IMR-90 (cell line): ENCODE results near the gene LAMTOR1. TPM values are rescaled to one million over a fixed set of nuclear protein-coding genes. Genes with fewer than 3 reads are reported as not detected.
A peak's percentile ranks its signal among the peaks of the same experiment; 100 is the strongest.

Experiments used
- ATAC-seq: fragments of 200-7000 bp; cut with Tn5 transposase; 2 replicates; pipeline ENCODE4 v1.9.1; 2020; ENCODE audit warnings: low read depth, mild to moderate bottlenecking, moderate library complexity
- BruUV-seq: library from RNA; stranded (reverse); fragments of 400-500 nt; replicated peaks from 2 replicates; lab custom pipeline; 2021; lab: Mats Ljungman, UMichigan
- CTCF ChIA-PET: fragments of 300-600 bp; formaldehyde crosslinking; extraction: SDS; loops from one replicate; lab custom pipeline; 2021; ENCODE audit warnings: antibody characterized with exemption; lab: Yijun Ruan, JAX
- POLR2A ChIA-PET: fragments of 300-600 bp; sonication (Branson Sonifier 250); formaldehyde crosslinking; loops from one replicate; lab custom pipeline; 2022; ENCODE audit warnings: antibody characterized with exemption; ENCODE audit not compliant: unreplicated experiment; lab: Charles Lee
- DNase-seq: peaks from one replicate; pipeline ENCODE4 v3.0.0; 2013
- H2AFZ ChIP-seq: replicated peaks from 2 replicates; pipeline ENCODE3; 2013; ENCODE audit warnings: low read length, mild to moderate bottlenecking; ENCODE audit not compliant: poor library complexity
- H2AK5ac ChIP-seq: 2 replicates; pipeline ENCODE4 v1.6.1; 2013; ENCODE audit warnings: low read depth, low read length, inconsistent platforms
- H2AK9ac ChIP-seq: replicated peaks from 2 replicates; pipeline ENCODE3; 2013; ENCODE audit warnings: mild to moderate bottlenecking, low read depth, low read length, moderate library complexity; ENCODE audit not compliant: poor library complexity
- H2BK120ac ChIP-seq: 2 replicates; pipeline ENCODE4 v1.6.1; 2013; ENCODE audit warnings: low read depth, low read length, inconsistent platforms
- H2BK15ac ChIP-seq: 3 replicates; pipeline ENCODE4 v1.6.1; 2013; ENCODE audit warnings: low read depth, low read length, inconsistent platforms
- H2BK20ac ChIP-seq: 2 replicates; pipeline ENCODE4 v1.6.1; 2013; ENCODE audit warnings: low read depth, mild to moderate bottlenecking, inconsistent platforms, low read length, moderate library complexity
- H2BK5ac ChIP-seq: 2 replicates; pipeline ENCODE4 v1.6.1; 2013; ENCODE audit warnings: mild to moderate bottlenecking, low read depth, low read length, inconsistent platforms; ENCODE audit not compliant: poor library complexity, severe bottlenecking
- H3K14ac ChIP-seq: replicated peaks from 2 replicates; pipeline ENCODE4 v1.6.1; 2013; ENCODE audit warnings: low read depth, low read length, inconsistent platforms
- H3K18ac ChIP-seq: 2 replicates; pipeline ENCODE4 v1.6.1; 2013; ENCODE audit warnings: low read depth, low read length, control low read depth
- H3K23ac ChIP-seq: 2 replicates; pipeline ENCODE4 v1.6.1; 2013; ENCODE audit warnings: low read depth, low read length, inconsistent platforms
- H3K27ac ChIP-seq: 2 replicates; pipeline ENCODE4 v1.5.1; 2013; ENCODE audit warnings: mild to moderate bottlenecking, control low read depth, low read length; ENCODE audit not compliant: insufficient read depth
- H3K27me3 ChIP-seq: 2 replicates; pipeline ENCODE4 v1.6.1; 2013; ENCODE audit warnings: low read length; ENCODE audit not compliant: control insufficient read depth, insufficient read depth
- H3K36me3 ChIP-seq: 2 replicates; pipeline ENCODE4 v1.6.1; 2013; ENCODE audit warnings: low read length, mixed read lengths; ENCODE audit not compliant: control insufficient read depth, insufficient read depth
- H3K4ac ChIP-seq: 2 replicates; pipeline ENCODE4 v1.6.1; 2013; ENCODE audit warnings: low read depth, low read length, inconsistent platforms
- H3K4me1 ChIP-seq: 2 replicates; pipeline ENCODE4 v1.6.1; 2013; ENCODE audit warnings: low read length, mixed read lengths; ENCODE audit not compliant: control insufficient read depth, insufficient read depth
- H3K4me2 ChIP-seq: 2 replicates; pipeline ENCODE4 v1.6.1; 2013; ENCODE audit warnings: low read depth, mild to moderate bottlenecking, control low read depth, low read length, moderate library complexity
- H3K4me3 ChIP-seq: 2 replicates; pipeline ENCODE4 v1.5.1; 2013; ENCODE audit warnings: low read depth, mild to moderate bottlenecking, control low read depth, low read length, moderate library complexity; ENCODE audit not compliant: insufficient read depth
- H3K56ac ChIP-seq: 2 replicates; pipeline ENCODE4 v1.6.1; 2013; ENCODE audit warnings: low read length, inconsistent platforms; ENCODE audit not compliant: insufficient read depth; ENCODE audit errors: extremely low read depth
- H3K79me1 ChIP-seq, 2 experiments: 2 replicates each; pipeline ENCODE4 v1.6.1; 2013; ENCODE audit warnings: low read length in 2 of 2, inconsistent platforms in 1 of 2, low read depth in 1 of 2
- H3K9ac ChIP-seq: 2 replicates; pipeline ENCODE4 v1.6.1; 2013; ENCODE audit warnings: low read depth, low read length, control low read depth
- H3K9me1 ChIP-seq: 2 replicates; pipeline ENCODE4 v1.6.1; 2013; ENCODE audit warnings: low read length, inconsistent platforms; ENCODE audit not compliant: insufficient read depth
- H3K9me3 ChIP-seq: 2 replicates; pipeline ENCODE4 v1.6.1; 2013; ENCODE audit warnings: low read length; ENCODE audit not compliant: control insufficient read depth, insufficient read depth
- H4K20me1 ChIP-seq: 2 replicates; pipeline ENCODE4 v1.6.1; 2013; ENCODE audit warnings: low read length, inconsistent platforms; ENCODE audit not compliant: insufficient read depth
- H4K5ac ChIP-seq: 2 replicates; pipeline ENCODE4 v1.6.1; 2013; ENCODE audit warnings: mild to moderate bottlenecking, low read depth, low read length, control low read depth
- H4K8ac ChIP-seq, 2 experiments: 2 replicates each; pipeline ENCODE4 v1.6.1; 2013; ENCODE audit warnings: low read depth in 2 of 2, low read length in 2 of 2, control low read depth in 1 of 2, inconsistent platforms in 1 of 2
- H4K91ac ChIP-seq: 2 replicates; pipeline ENCODE4 v1.6.1; 2013; ENCODE audit warnings: low read depth, low read length, inconsistent platforms; ENCODE audit not compliant: insufficient read depth
- BHLHE40 ChIP-seq: fragments of 150-350 bp; IDR thresholded peaks from 2 replicates; pipeline ENCODE4 v1.6.1; 2016; ENCODE audit warnings: mild to moderate bottlenecking, low read depth, low read length
- CEBPB ChIP-seq: IDR thresholded peaks from 2 replicates; pipeline ENCODE4 v1.6.1; 2012; ENCODE audit warnings: low read depth, low read length, improper control_type of control experiment
- CTCF ChIP-seq: conservative IDR thresholded peaks from 2 replicates; pipeline ENCODE4 v1.5.1; 2012; ENCODE audit warnings: mild to moderate bottlenecking, low read depth, low read length, improper control_type of control experiment
- ELK1 ChIP-seq: fragments of 150-350 bp; IDR thresholded peaks from 2 replicates; pipeline ENCODE4 v1.6.1; 2016; ENCODE audit warnings: low read depth, mild to moderate bottlenecking, low read length, moderate library complexity, borderline replicate concordance
- FOS ChIP-seq: fragments of 150-350 bp; IDR thresholded peaks from 2 replicates; pipeline ENCODE4 v1.6.1; 2016; ENCODE audit warnings: low read depth, low read length
- MAZ ChIP-seq: IDR thresholded peaks from 2 replicates; pipeline ENCODE4 v1.6.1; 2012; ENCODE audit warnings: low read depth, mild to moderate bottlenecking, low read length, improper control_type of control experiment, moderate library complexity, borderline replicate concordance
- MXI1 ChIP-seq: IDR thresholded peaks from 2 replicates; pipeline ENCODE4 v1.6.1; 2012; ENCODE audit warnings: low read depth, mild to moderate bottlenecking, low read length, moderate library complexity, borderline replicate concordance
- POLR2A ChIP-seq: IDR thresholded peaks from 2 replicates; pipeline ENCODE4 v1.6.1; 2012; ENCODE audit warnings: mild to moderate bottlenecking, low read depth, low read length
- RCOR1 ChIP-seq: IDR thresholded peaks from 2 replicates; pipeline ENCODE4 v1.6.1; 2012; ENCODE audit warnings: mild to moderate bottlenecking, low read length, improper control_type of control experiment; ENCODE audit not compliant: insufficient replicate concordance
- RFX5 ChIP-seq: IDR thresholded peaks from 2 replicates; pipeline ENCODE4 v1.8.0; 2012; ENCODE audit warnings: low read depth, mild to moderate bottlenecking, low read length, moderate library complexity
- SMC3 ChIP-seq: fragments of 150-350 bp; IDR thresholded peaks from 2 replicates; pipeline ENCODE4 v1.6.1; 2016; ENCODE audit warnings: low read depth, mild to moderate bottlenecking, antibody characterized with exemption, low read length, moderate library complexity
- USF2 ChIP-seq: fragments of 150-350 bp; IDR thresholded peaks from 2 replicates; pipeline ENCODE4 v1.6.1; 2017; ENCODE audit warnings: mild to moderate bottlenecking, antibody characterized with exemption, low read length, low read depth
- WGBS, 2 experiments: methylation state at CpG; one replicate each; pipeline versions ENCODE4 v1.1.5 to v1.1.7; 2013; ENCODE audit warnings: missing lambda C conversion rate in 2 of 2; ENCODE audit not compliant: insufficient read length in 1 of 2; ENCODE audit errors: extremely low coverage in 2 of 2; 5-methylcytosine and 5-hydroxymethylcytosine counted together
- dilution Hi-C: fragments of 300-500 bp; cut with HindIII; formaldehyde crosslinking; loops from one replicate; pipeline ENCODE4 v1.14.3; 2018; ENCODE audit warnings: low sequenced_read_pairs; ENCODE audit not compliant: unreplicated experiment
- in situ Hi-C: fragments of 300-500 bp; cut with MboI; formaldehyde crosslinking; loops from 3 replicates; pipeline ENCODE4 v1.14.3; 2019; ENCODE audit warnings: low sequenced_read_pairs, inconsistent platforms, mixed read lengths
- intact Hi-C: fragments of 100-400 bp; cut with micrococcal nuclease; formaldehyde crosslinking; loops from 2 replicates; pipeline ENCODE4 v1.10.0; 2022
- polyA plus RNA-seq, 3 experiments: library from polyadenylated mRNA; depleted of rRNA; stranded (reverse); fragments of >200 nt; gene quantifications; 2 replicates each; pipeline ENCODE4 v1.2.3, GENCODE V29; 2012; ENCODE audit warnings: low replicate concordance in 1 of 3
- total RNA-seq: library from RNA; depleted of rRNA; stranded (reverse); fragments of >200 nt; gene quantifications from 2 replicates; pipeline ENCODE4 v1.2.3, GENCODE V29; 2012

Gene LAMTOR1
- total and polyA plus RNA-seq, 2 of the 4 experiments (the other 2 are of a cell fraction): 126 to 137 TPM

GRCh38 chr11:72080326-72081183 lies 22.5 kb downstream of the LAMTOR1 start, which contains the start of the genes LRRC51 and NUMA1:
TSS of gene LRRC51 (plus strand) at chr11:72080850. CDS start at chr11:72089084, 8,234 bp downstream.
TSS of gene NUMA1 (minus strand) at chr11:72080542. CDS start at chr11:72035943, 44,599 bp downstream.
- DNase-seq (peak; percentile 100), ATAC-seq (peak; percentile 95)
- Histone ChIP-seq H4K91ac (peak within 1 kb of the TSS; percentile 92), H4K20me1 (no peaks in the 10 kb centered on the region), H4K5ac (peak within 1 kb of the TSS; percentile 60), H3K9ac (peak within 1 kb of the TSS; percentile 74), H3K4me2 (peak within 1 kb of the TSS; percentile 89), H3K79me1 (peaks cover 16 to 37% of the 10 kb centered on the region in 2 experiments; a peak in 3 of 4 replicates), H3K56ac (peak within 1 kb of the TSS; percentile 78), H2AK9ac (peak within 1 kb of the TSS; percentile 87), H2BK20ac (no peak within 1 kb of the TSS), H3K9me3 (no peaks in the 10 kb centered on the region), H2AFZ (peak within 1 kb of the TSS; percentile 94), H3K27me3 (no peaks in the 10 kb centered on the region), H3K14ac (peak within 1 kb of the TSS; percentile 86), H3K4me3 (peak within 1 kb of the TSS; percentile 57), H3K4me1 (peaks cover 2% of the 10 kb centered on the region; the same call in 1 of the 2 replicates), H2AK5ac (peak within 1 kb of the TSS; percentile 83), H3K18ac (peak within 1 kb of the TSS; percentile 39), H2BK5ac (peak within 1 kb of the TSS; percentile 61), H2BK120ac (peak within 1 kb of the TSS; percentile 81), H3K27ac (peak within 1 kb of the TSS; percentile 74), H4K8ac (peak within 1 kb of the TSS; percentile 89 to 96), H3K4ac (peak within 1 kb of the TSS; percentile 94), H3K9me1 (no peaks in the 10 kb centered on the region), H3K36me3 (peaks cover under 1% of the 10 kb centered on the region; the same call in 1 of the 2 replicates), H3K23ac (peak within 1 kb of the TSS; percentile 82), H2BK15ac (peak within 1 kb of the TSS; percentile 85; the same call in 1 of the 3 replicates)
- ChIA-PET POLR2A (no interaction called here), CTCF (no interaction called here)
- intact Hi-C loops: loop anchor here (1.0 to 2.0 kb wide), 3 partner anchors 39 to 64 kb away; no protein-coding TSS in a partner anchor
- WGBS, 2 experiments: 1% methylated on average over 33 of the region's 60 CpGs; no CpG with 5 or more reads in 1 of the 2 experiments
- dilution Hi-C loops: no loop called here
- in situ Hi-C loops: no loop called here
- BruUV-seq: no TSS peak
- 0 out of 2 replicates have a peak, but pooled peaks have one; percentile 5 for TF ChIP-seq SMC3
- peak; percentile 23; the same call in 1 of the 2 replicates for TF ChIP-seq FOS
- peak; percentile 65; the same call in 1 of the 2 replicates for TF ChIP-seq MAZ
- TF ChIP-seq RCOR1: no peak
- no peak for TF ChIP-seq ELK1
- TF ChIP-seq BHLHE40: 0 out of 2 replicates have a peak, but pooled peaks have one; percentile 9
- peak; percentile 65 for TF ChIP-seq POLR2A
- peak; percentile 88 for TF ChIP-seq MXI1
- peak; percentile 48; the same call in 1 of the 2 replicates for TF ChIP-seq CEBPB
- peak; percentile 43 for TF ChIP-seq USF2
- TF ChIP-seq RFX5: peak; percentile 96
- no peak for TF ChIP-seq CTCF
